Loucy (cell line): ENCODE results near the gene UQCC2.

Experiments used
- H2AFZ ChIP-seq: fragments of 200-600 bp; sonication (generic); 2 replicates; pipeline ENCODE4 v1.6.0; 2016; ENCODE audit warnings: antibody characterized with exemption, mild to moderate bottlenecking, low read length, moderate library complexity
- H3F3A ChIP-seq: fragments of 200-600 bp; 2 replicates; pipeline ENCODE4 v1.6.0; 2016; ENCODE audit warnings: antibody characterized with exemption, low read depth, mild to moderate bottlenecking
- H3K27me3 ChIP-seq: fragments of 200-600 bp; sonication (generic); 2 replicates; pipeline ENCODE4 v1.6.1; 2014; ENCODE audit warnings: low read length, mild to moderate bottlenecking; ENCODE audit not compliant: insufficient read depth, poor library complexity, severe bottlenecking
- H3K36me3 ChIP-seq: fragments of 200-600 bp; sonication (generic); 2 replicates; pipeline ENCODE4 v1.6.1; 2016; ENCODE audit warnings: low read length; ENCODE audit not compliant: insufficient read depth
- H3K4me1 ChIP-seq: fragments of 200-600 bp; sonication (generic); 2 replicates; pipeline ENCODE4 v1.5.1; 2014; ENCODE audit warnings: low read length, mild to moderate bottlenecking; ENCODE audit not compliant: insufficient read depth, poor library complexity, severe bottlenecking
- H3K4me2 ChIP-seq: fragments of 200-600 bp; sonication (generic); 2 replicates; pipeline ENCODE4 v1.6.0; 2014; ENCODE audit warnings: antibody characterized with exemption, low read length, low read depth, mild to moderate bottlenecking; ENCODE audit not compliant: poor library complexity, severe bottlenecking
- H3K4me3 ChIP-seq: fragments of 200-600 bp; sonication (generic); 2 replicates; pipeline ENCODE4 v1.5.1; 2014; ENCODE audit warnings: low read length, mild to moderate bottlenecking, mixed read lengths; ENCODE audit not compliant: poor library complexity, severe bottlenecking
- H3K79me2 ChIP-seq: fragments of 200-600 bp; sonication (generic); 2 replicates; pipeline ENCODE4 v1.6.1; 2014; ENCODE audit warnings: low read length; ENCODE audit not compliant: insufficient read depth
- H3K9ac ChIP-seq: fragments of 200-600 bp; sonication (generic); 2 replicates; pipeline ENCODE4 v1.6.0; 2014; ENCODE audit warnings: mild to moderate bottlenecking, low read depth, low read length, moderate library complexity; ENCODE audit not compliant: poor library complexity, severe bottlenecking
- H3K9me2 ChIP-seq: fragments of 200-600 bp; sonication (generic); replicated peaks from 2 replicates; pipeline ENCODE4 v1.6.1; 2016; ENCODE audit warnings: low read depth, low read length, mixed read lengths
- H3K9me3 ChIP-seq: fragments of 200-600 bp; sonication (generic); 2 replicates; pipeline ENCODE4 v1.6.1; 2014; ENCODE audit warnings: mild to moderate bottlenecking, antibody characterized with exemption, low read length, low read depth; ENCODE audit not compliant: insufficient read depth
- H4K20me1 ChIP-seq: fragments of 200-600 bp; sonication (generic); 2 replicates; pipeline ENCODE4 v1.6.0; 2014; ENCODE audit warnings: antibody characterized with exemption, low read length, mild to moderate bottlenecking; ENCODE audit not compliant: insufficient read depth, poor library complexity, severe bottlenecking
- CTCF ChIP-seq: fragments of 200-600 bp; sonication (generic); conservative IDR thresholded peaks from 2 replicates; pipeline ENCODE4 v1.5.1; 2014; ENCODE audit warnings: mild to moderate bottlenecking, antibody characterized with exemption, low read length
- EZH2phosphoT487 ChIP-seq: fragments of 200-600 bp; IDR thresholded peaks from 2 replicates; pipeline ENCODE4 v1.6.1; 2018; ENCODE audit warnings: antibody characterized with exemption, mild to moderate bottlenecking, moderate library complexity, borderline replicate concordance

Gene UQCC2

GRCh38 chr6:33678932-33679490 is 32.5 kb downstream of the UQCC2 start:
- H3K9ac ChIP-seq = no peak overlapping the region
- no peaks in the 10 kb centered on the region for H4K20me1 ChIP-seq
- H3K36me3 ChIP-seq = peaks cover 15% of the 10 kb centered on the region; the same call in 1 of the 2 replicates

DNA sequence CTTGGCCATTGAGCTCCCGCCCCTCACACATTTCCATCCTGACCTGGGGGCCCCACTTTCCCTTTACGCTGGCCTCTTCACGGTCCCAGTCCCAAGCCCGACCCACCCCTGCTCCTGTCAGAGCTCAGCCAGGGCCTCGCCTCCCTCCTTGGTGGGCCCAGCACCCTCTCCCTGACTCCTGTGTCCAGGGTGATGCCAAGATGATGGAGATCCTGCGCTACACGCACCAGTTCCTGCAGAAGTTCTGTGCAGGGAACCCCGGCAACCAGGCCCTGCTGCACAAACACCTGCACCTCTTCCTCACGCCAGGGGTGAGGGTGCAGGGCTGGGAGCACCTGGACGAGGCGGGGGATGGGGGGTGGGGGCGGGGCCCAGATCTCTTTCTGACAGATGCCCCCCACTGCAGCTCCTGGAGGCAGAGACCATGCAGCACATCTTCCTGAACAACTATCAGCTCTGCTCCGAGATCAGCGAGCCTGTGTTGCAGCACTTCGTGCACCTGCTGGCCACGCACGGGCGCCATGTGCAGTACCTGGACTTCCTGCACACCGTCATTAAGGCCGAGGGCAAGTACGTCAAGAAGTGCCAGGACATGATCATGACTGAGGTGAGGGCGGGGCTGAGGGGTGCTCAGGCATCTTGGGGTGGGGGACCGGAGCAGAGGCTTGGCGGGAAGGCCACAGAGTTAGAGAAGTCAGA is 33.1 kb downstream of the UQCC2 start:
- no peaks in the 10 kb centered on the region for H4K20me1 ChIP-seq
- H3K9ac ChIP-seq = no peak overlapping the region
- no peak overlapping the region for H3K4me2 ChIP-seq
- no peaks in the 10 kb centered on the region for H3F3A ChIP-seq
- no peaks in the 10 kb centered on the region for H3K9me2 ChIP-seq
- no peaks in the 10 kb centered on the region for H3K9me3 ChIP-seq
- H3K79me2 ChIP-seq = no peaks in the 10 kb centered on the region
- H2AFZ ChIP-seq = no peak overlapping the region
- TF ChIP-seq CTCF (no peak), EZH2phosphoT487 (no peak)
- peaks cover 17% of the 10 kb centered on the region; the same call in 1 of the 2 replicates for H3K36me3 ChIP-seq
- no peaks in the 10 kb centered on the region for H3K4me1 ChIP-seq
- H3K4me3 ChIP-seq = no peak overlapping the region
- no peaks in the 10 kb centered on the region for H3K27me3 ChIP-seq

More at GRCh38 chr6:33678932-33679490, 32.5 kb downstream of the UQCC2 start:
- Histone ChIP-seq H3K27me3 (no peaks in the 10 kb centered on the region), H3K9me3 (no peaks in the 10 kb centered on the region), H3F3A (no peaks in the 10 kb centered on the region), H3K9me2 (no peaks in the 10 kb centered on the region), H2AFZ (no peak overlapping the region), H3K4me1 (no peaks in the 10 kb centered on the region), H3K4me2 (no peak overlapping the region), H3K4me3 (no peak overlapping the region), H3K79me2 (no peaks in the 10 kb centered on the region)
- no peak for TF ChIP-seq CTCF
- TF ChIP-seq EZH2phosphoT487 = no peak

DNA sequence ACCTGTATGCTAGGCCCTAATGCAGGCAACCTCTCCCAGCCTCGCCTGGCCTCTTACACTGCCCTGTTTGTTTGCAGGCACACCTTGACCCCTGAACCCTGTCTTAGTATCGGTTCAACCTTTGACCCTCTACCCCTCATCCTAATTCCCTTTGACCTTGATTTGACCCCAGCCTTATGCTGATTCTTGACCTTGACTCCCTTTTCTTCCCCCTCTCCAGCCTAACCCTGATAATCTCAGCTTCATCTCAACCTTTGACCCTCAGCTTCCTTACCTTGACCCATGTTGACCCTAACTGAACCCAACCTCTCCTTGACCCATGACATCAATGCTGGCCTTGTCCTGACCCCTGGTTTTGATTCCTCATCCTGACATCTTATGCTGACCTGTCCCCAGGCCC is 33.8 kb downstream of the UQCC2 start:
- H3K36me3 ChIP-seq = peaks cover 14% of the 10 kb centered on the region; the same call in 1 of the 2 replicates
- no peaks in the 10 kb centered on the region for H3K9me3 ChIP-seq
- H3K27me3 ChIP-seq = no peaks in the 10 kb centered on the region
- no peaks in the 10 kb centered on the region for H4K20me1 ChIP-seq
- no peak overlapping the region for H3K4me3 ChIP-seq
- H3K79me2 ChIP-seq = no peaks in the 10 kb centered on the region
- H3K9me2 ChIP-seq = no peaks in the 10 kb centered on the region
- no peaks in the 10 kb centered on the region for H3K4me1 ChIP-seq
- H3K9ac ChIP-seq = no peak overlapping the region
- TF ChIP-seq CTCF = no peak
- no peak for TF ChIP-seq EZH2phosphoT487
- H2AFZ ChIP-seq = no peak overlapping the region
- H3K4me2 ChIP-seq = no peak overlapping the region
- no peaks in the 10 kb centered on the region for H3F3A ChIP-seq
